NCI-H1436 treated with DMSO at 0.1 percent for 48 hours (cell line): ENCODE results near the gene COG5.

Source experiments
- DNase-seq: peaks from one replicate; lab custom pipeline; 2025; lab: John Stamatoyannopoulos, UW

The COG5 gene

GRCh38 chr7:107394276-107394675 lies 169.4 kb downstream of the COG5 start:
- DNase-seq, result no peak

- no peak for DNase-seq
Measured at GRCh38 chr7:107392830-107393229, 170.9 kb downstream of the COG5 start.

GRCh38 chr7:107390916-107391315 lies 172.8 kb downstream of the COG5 start:
- no peak for DNase-seq

- DNase-seq, result no peak
Measured at GRCh38 chr7:107388604-107389003, 175.1 kb downstream of the COG5 start.

GRCh38 chr7:107387573-107388219 lies 176.0 kb downstream of the COG5 start:
- DNase-seq, result no peak

GRCh38 chr7:107387128-107387527 lies 176.6 kb downstream of the COG5 start:
- DNase-seq, result no peak

GRCh38 chr7:107386548-107387102 lies 177.1 kb downstream of the COG5 start:
- DNase-seq, result no peak

GRCh38 chr7:107384025-107384424 lies 179.7 kb downstream of the COG5 start:
- DNase-seq, result no peak

GRCh38 chr7:107383203-107383602 lies 180.5 kb downstream of the COG5 start:
- DNase-seq, result no peak

- no peak for DNase-seq
Measured at GRCh38 chr7:107381453-107381852, 182.3 kb downstream of the COG5 start.

GRCh38 chr7:107373354-107373753 lies 190.4 kb downstream of the COG5 start:
- no peak for DNase-seq

GRCh38 chr7:107372298-107372697 lies 191.4 kb downstream of the COG5 start:
- DNase-seq, result no peak

GRCh38 chr7:107370816-107371215 lies 192.9 kb downstream of the COG5 start:
- no peak for DNase-seq

- DNase-seq, result no peak
Measured at GRCh38 chr7:107364787-107365186, 198.9 kb downstream of the COG5 start.

- no peak for DNase-seq
Measured at GRCh38 chr7:107359520-107360316, 204.0 kb downstream of the COG5 start.

GRCh38 chr7:107355616-107356015 lies 208.1 kb downstream of the COG5 start:
- DNase-seq, result no peak

- DNase-seq, result no peak
Measured at GRCh38 chr7:107354640-107355039, 209.1 kb downstream of the COG5 start.

- no peak for DNase-seq
Measured at GRCh38 chr7:107353701-107354100, 210.0 kb downstream of the COG5 start.

GRCh38 chr7:107345898-107346297 lies 217.8 kb downstream of the COG5 start:
- no peak for DNase-seq

- DNase-seq, result no peak
Measured at GRCh38 chr7:107344799-107345198, 218.9 kb downstream of the COG5 start.

GRCh38 chr7:107344286-107344685 lies 219.4 kb downstream of the COG5 start:
- DNase-seq, result no peak

- no peak for DNase-seq
Measured at GRCh38 chr7:107338080-107338479, 225.6 kb downstream of the COG5 start.
